ENCODE data around the gene FERMT2.

FERMT2 gene

DNA sequence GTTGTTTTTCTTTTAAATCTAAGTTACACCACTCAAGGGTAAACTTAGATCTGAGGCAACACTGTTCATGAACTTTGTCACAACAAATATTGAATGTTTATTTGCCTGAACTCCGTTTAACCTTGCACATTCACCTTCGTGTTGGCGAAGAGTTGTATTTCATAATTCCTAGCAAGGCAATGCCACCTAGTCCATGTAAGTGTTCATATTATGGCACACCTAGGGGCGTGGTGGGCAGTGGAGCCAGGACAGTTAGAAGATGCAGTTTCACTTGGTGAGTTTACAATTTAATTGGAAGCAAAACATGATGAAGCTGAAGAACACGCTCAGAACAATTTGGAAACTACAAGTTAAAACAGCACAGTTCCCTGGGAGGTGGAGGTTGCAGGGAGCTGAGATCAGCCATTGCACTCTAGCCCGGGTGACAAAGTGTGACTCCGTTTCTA lies 129.0 kb downstream of the FERMT2 start:
- no peak for DNase-seq (ENCODE audit: low read depth)

DNA sequence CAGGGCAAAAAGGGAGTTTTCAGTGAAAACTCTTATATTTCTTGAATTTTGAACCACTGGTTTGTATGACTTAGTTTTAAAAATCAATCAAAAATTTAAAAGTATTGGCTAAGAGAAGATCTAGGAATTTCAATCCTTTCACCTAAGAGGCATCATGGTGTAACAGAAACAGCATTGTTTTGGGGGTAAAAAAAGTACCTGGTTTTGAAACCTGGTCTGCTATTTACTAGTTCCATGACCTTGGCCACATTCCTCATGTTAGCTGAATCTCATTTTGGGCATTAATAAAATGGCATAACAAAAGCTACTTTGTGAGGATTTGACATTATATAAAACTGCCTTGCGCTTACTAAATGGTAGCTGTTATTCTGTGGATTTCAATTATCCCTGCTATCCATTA lies 142.7 kb downstream of the FERMT2 start:
- DNase-seq (ENCODE audit: low read depth) = no peak

Measured in activated T-helper 1 cell treated with Interleukin-2 at 50 U/mL for 16 hours (primary cell).